AG09319 (cell line): Measurements from ENCODE around the gene SYTL2.

Source experiments
- DNase-seq: peaks from one replicate; pipeline ENCODE4 v3.0.0-alpha.2; 2010; ENCODE audit warnings: low read depth; ENCODE audit errors: extremely low read depth
- TF ChIP-seq, protein P1 (sequence below): IDR thresholded peaks from 2 replicates; pipeline ENCODE4 v1.5.1; 2011; ENCODE audit warnings: low read depth, mild to moderate bottlenecking, inconsistent platforms, low read length, moderate library complexity

Gene SYTL2

DNA sequence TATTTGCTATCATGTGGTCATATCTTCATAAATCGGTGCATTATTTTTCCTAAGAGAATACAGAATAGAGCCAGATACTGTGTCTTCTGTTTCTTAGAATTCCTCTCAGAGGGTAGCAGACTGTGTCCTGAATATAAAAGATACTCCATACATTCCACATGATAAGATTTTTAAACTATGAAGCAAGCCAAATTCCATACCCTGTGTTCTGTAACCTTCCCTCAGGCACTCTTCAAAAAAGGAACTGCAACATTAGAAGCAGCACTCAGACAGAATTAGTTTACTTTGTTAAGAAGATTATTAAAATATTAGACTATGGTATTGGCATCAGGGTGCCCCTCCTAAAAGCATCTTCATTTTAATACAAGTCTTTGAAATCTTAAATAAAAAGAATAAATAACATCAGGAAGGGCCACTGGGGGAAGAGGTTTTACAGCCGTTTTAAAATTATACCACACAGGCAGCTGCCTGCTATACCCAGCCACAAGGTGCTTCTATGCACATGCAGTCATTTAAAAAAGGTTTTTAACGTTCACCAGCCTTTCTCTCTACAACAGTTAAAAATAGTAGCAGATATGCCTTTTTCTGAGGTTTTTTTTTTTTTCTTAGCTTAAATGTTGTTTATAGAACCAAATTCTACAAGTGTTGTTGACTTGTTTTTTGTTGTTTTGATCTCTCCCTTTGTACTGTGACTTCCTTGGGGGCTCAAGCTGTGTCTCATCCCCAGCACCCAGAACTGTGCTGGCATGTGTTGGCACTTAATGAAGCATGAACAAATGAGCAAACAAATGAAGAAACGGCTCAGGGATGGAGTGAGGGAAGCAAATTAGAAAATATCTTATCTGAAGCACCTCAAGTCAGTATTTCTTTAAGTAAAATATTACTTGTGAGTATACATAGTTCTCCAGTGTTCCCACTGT, 70.2 kb downstream of the SYTL2 start:
- TF ChIP-seq, protein P1, sequence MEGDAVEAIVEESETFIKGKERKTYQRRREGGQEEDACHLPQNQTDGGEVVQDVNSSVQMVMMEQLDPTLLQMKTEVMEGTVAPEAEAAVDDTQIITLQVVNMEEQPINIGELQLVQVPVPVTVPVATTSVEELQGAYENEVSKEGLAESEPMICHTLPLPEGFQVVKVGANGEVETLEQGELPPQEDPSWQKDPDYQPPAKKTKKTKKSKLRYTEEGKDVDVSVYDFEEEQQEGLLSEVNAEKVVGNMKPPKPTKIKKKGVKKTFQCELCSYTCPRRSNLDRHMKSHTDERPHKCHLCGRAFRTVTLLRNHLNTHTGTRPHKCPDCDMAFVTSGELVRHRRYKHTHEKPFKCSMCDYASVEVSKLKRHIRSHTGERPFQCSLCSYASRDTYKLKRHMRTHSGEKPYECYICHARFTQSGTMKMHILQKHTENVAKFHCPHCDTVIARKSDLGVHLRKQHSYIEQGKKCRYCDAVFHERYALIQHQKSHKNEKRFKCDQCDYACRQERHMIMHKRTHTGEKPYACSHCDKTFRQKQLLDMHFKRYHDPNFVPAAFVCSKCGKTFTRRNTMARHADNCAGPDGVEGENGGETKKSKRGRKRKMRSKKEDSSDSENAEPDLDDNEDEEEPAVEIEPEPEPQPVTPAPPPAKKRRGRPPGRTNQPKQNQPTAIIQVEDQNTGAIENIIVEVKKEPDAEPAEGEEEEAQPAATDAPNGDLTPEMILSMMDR, result no peak
- DNase-seq, result no peak

DNA sequence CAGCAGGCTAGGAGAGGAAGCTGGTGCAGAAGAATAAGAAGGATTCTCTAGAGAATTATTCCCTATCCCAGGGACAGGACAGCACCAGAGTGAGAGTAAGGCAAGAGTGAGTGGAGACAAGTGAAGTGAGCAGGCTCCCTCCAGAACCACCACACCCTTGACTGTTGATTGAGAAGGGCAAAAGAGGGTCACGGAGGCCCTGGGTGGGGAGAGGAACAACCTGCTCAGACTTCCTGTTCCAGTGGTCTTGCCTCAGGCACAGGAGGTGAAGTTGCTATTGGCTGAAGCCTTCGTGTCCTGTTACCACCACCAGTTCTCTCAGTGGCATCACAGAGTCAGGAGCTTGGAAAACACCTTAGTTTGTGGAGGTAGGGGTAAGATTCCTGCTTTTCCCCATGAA, 73.2 kb downstream of the SYTL2 start:
- no peak for DNase-seq
- TF ChIP-seq, protein P1, result no peak

DNA sequence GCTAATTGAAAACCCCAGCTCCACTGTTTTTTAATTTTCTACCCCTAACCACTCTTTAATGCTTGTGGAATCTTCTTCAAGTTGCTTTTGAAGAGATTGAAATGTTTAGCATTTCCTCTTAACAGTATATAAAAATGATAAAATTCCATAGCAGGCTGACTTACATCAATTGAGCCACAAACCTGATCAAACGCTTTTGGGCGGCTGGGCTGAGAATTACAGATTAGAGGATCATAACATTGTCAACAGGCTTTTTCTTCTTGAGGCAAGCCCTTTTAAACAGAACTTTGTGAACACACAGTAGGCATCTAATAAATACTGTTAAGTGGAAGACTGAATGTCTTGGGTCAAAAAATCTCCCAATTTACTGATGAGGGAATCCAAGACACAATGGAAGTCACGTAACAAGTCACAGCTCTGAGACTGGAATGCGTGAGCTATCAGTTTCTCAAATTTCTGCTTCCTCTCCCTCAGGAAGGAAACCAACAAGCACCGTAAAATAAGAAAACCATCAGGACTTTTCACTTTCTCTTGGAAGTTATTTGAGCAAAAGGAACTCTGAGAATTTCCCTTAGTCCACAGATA, 75.0 kb downstream of the SYTL2 start:
- TF ChIP-seq, protein P1, result no peak
- DNase-seq, result no peak

DNA sequence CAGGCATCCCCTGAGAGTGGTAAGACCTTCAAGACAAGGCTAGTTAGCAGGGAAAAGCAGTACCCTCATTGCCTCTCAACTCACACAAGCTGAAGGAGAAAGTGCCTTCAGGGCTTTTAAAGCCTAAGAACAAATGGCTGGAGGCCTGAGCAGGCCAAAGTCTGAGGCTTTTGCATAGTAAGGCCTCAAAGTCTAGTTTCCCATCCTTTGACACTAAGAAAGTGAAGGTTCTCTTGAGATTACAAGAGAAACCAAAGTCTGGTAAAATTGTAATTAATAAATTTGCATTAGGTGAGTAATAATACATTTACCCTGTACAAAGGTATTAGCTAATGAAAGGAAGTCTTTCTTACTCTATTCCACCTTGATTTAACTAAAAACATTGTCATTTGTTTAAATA, 78.0 kb downstream of the SYTL2 start:
- DNase-seq, result no peak

DNA sequence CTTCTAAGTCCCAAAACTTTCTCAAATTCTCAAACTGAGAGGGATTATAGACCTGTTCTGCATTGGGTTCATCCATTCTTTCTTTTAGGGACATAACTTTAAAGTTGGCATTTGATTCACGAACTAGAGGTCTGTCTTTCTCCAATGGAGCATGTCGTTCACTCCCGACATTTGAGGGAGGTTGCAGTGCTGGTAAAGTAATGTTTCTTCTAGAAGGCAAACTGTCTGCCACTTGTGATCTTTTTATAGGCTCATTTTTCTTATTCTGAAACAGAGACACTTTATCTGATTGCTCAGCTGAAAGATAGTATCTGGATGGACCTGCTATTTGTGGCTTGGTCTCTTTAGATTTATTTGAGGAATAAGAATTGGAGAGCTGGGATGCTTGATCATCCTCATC, 84.6 kb downstream of the SYTL2 start:
- no peak for DNase-seq
- TF ChIP-seq, protein P1, result no peak

More for the DNA sequence above, 78.0 kb downstream of the SYTL2 start:
- TF ChIP-seq, protein P1, result no peak

DNA sequence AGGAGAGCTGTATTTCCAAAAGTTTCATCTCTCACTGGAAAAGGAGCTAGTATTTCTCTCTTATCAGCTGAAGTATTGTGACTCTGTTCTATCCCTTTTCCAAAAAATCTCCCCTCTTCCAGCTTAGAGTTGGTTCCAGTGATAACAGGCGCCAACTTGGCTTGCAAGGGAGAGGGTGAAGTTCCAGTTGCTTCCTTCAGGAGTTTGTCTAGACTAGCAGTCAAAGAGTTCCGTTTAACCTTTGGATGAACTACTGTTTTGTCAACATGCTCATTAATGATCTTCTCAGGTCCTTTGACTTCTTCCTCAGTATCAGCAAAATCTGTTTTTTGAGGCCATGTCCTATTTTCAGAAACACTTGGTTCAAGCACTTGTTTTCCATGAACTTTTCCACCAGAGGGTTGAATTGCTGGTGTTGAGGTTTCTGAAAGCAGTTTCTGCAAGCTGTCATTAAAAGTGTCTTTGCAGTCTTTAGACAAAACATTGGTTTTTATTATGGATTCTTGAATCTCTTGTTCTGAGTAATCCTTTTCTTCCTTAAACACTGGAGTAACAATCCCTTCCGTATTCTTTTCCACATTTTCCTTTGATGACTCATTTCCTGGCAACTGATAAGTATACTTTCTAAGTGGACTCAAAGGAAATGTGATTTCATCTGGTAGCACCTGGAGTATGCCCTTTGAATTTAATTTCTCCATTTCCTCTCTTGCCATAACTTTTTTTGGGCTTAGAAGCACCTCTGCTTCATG, 85.3 kb downstream of the SYTL2 start:
- TF ChIP-seq, protein P1, result no peak
- DNase-seq, result peak; percentile 51
